ENCODE measurements around the gene NCK1. TPM values are rescaled to one million over a fixed set of nuclear protein-coding genes. Genes with fewer than 3 reads are reported as not detected.

Gene NCK1
- total and polyA plus RNA-seq, 9 of the 15 experiments (the other 6 are each of a cell fraction or from before 2014, with no cell fraction given) = 17.3 to 30.5 (median 25.0) TPM

GRCh38 chr3:136906725-136907124 is 44.7 kb downstream of the NCK1 start:
- Histone ChIP-seq H3K4me3 (no peak overlapping the region), H3K79me2 (ENCODE audit: control insufficient read depth, insufficient read depth, low read length) (peaks cover 100% of the 10 kb centered on the region), H3K36me3 (ENCODE audit: control insufficient read depth, insufficient read depth, low read length) (no peaks in the 10 kb centered on the region), H3K4me2 (ENCODE audit: insufficient read depth, low read length) (no peak overlapping the region), H3K9me1 (ENCODE audit: control insufficient read depth, insufficient read depth, low read length) (no peaks in the 10 kb centered on the region), H3K9ac (ENCODE audit: insufficient read depth in 1 of 2, low read depth in 2 of 2, low read length in 2 of 2) (peak overlapping the region in 1 of 2 experiments; percentile 64; a peak in 1 of 4 replicates), H2AFZ (ENCODE audit: low read depth, low read length) (no peak overlapping the region), H3K27ac (ENCODE audit: extremely low read depth, low read depth, low read length) (no peak overlapping the region), H3K9me3 (replicated peaks; ENCODE audit: control insufficient read depth, insufficient read depth, low read depth, low read length) (no peaks in the 10 kb centered on the region), H3K27me3 (ENCODE audit: control insufficient read depth in 2 of 2, insufficient read depth in 2 of 2, low read length in 2 of 2) (no peaks in the 10 kb centered on the region), H4K20me1 (replicated peaks; ENCODE audit: control insufficient read depth, insufficient read depth, low read length) (peaks cover 4% of the 10 kb centered on the region), H3K4me1 (replicated peaks in 1 of 2; ENCODE audit: control insufficient read depth in 2 of 2, insufficient read depth in 2 of 2, low read length in 2 of 2) (peaks cover 10 to 12% of the 10 kb centered on the region in 2 experiments; a peak in 4 of 5 replicates)
- intact Hi-C loops (cut with micrococcal nuclease) (no loop called here), in situ Hi-C loops (cut with MboI) (no loop called here)
- no TSS peak for BruUV-seq (replicated peaks)
- no peak for DNase-seq (ENCODE audit: extremely low read depth in 1 of 4, low spot score in 3 of 4)
- no peak for TF ChIP-seq SIN3B (IDR thresholded peaks at IDR 0.05; ENCODE audit: low read depth)
- TF ChIP-seq ZNF668 (CRISPR knock-in tag; IDR thresholded peaks at IDR 0.05) = no peak
- no peak for TF ChIP-seq ETV1 (tag; conservative IDR thresholded peaks at IDR 0.05; ENCODE audit: low read depth)
- TF ChIP-seq ELK3 (CRISPR knock-in tag; IDR thresholded peaks at IDR 0.05) = no peak
- no peak for TF ChIP-seq ZNF398 (CRISPR knock-in tag; IDR thresholded peaks at IDR 0.05)
- TF ChIP-seq PRMT5 (CRISPR knock-in tag; IDR thresholded peaks at IDR 0.05) = no peak
- TF ChIP-seq NCOR1 (IDR thresholded peaks at IDR 0.05) = no peak
- no peak for TF ChIP-seq NBN (IDR thresholded peaks at IDR 0.05; ENCODE audit: low read depth)
- no peak for TF ChIP-seq HDAC2 (IDR thresholded peaks at IDR 0.05)
- no peak for TF ChIP-seq MAFG (tag; conservative IDR thresholded peaks at IDR 0.05)
- TF ChIP-seq C11orf30 (IDR thresholded peaks at IDR 0.05; ENCODE audit: low read depth) = no peak
- WGBS (ENCODE audit: insufficient coverage, low coverage, missing lambda C conversion rate) = 76% methylated on average over 3 of the region's 5 CpGs
- ATAC-seq = no peak
- POLR2A ChIA-PET = no interaction called here
- FAIRE-seq = no peak
- CTCF ChIA-PET (ENCODE audit: low intra/inter-chr PET ratio) = no interaction called here
